ENCODE data around the gene ABCC6. TPM values are rescaled to one million over a fixed set of nuclear protein-coding genes. Genes with fewer than 3 reads are reported as not detected.

Gene ABCC6
- total RNA-seq, 1 donor from 2014 or later: not detected

DNA sequence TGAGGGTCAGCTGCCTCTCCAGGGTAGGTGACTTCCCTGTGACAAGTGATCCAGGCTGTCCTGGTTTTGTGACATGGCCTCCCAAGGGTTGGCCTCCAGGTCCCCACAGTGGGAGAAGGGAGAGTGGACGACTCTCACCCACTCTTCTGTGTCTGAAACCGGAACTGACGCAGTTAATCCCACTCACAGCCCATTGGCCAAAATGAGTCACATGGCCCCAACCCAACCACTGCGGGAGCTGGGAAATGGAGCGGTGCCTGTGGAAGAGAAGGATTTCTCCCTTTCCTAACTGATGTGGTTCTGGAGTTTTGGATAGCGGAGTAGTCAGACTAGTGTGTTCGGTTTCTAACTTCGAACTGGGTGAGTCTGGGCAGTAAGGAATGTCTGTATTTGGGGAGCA is 79.4 kb downstream of the ABCC6 start:
- DNase-seq (ENCODE audit: low read depth): no peak
- Histone ChIP-seq H3K36me3 (ENCODE audit: control insufficient read depth, insufficient read depth, low read length) (peaks cover 15% of the 10 kb centered on the region), H3K27me3 (ENCODE audit: control insufficient read depth, insufficient read depth, low read length) (no peaks in the 10 kb centered on the region), H3K4me3 (ENCODE audit: low read depth, low read length) (no peak overlapping the region)
- no peak for FAIRE-seq
- TF ChIP-seq, protein P1, sequence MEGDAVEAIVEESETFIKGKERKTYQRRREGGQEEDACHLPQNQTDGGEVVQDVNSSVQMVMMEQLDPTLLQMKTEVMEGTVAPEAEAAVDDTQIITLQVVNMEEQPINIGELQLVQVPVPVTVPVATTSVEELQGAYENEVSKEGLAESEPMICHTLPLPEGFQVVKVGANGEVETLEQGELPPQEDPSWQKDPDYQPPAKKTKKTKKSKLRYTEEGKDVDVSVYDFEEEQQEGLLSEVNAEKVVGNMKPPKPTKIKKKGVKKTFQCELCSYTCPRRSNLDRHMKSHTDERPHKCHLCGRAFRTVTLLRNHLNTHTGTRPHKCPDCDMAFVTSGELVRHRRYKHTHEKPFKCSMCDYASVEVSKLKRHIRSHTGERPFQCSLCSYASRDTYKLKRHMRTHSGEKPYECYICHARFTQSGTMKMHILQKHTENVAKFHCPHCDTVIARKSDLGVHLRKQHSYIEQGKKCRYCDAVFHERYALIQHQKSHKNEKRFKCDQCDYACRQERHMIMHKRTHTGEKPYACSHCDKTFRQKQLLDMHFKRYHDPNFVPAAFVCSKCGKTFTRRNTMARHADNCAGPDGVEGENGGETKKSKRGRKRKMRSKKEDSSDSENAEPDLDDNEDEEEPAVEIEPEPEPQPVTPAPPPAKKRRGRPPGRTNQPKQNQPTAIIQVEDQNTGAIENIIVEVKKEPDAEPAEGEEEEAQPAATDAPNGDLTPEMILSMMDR (IDR thresholded peaks at IDR 0.05; ENCODE audit: insufficient read depth, low read length, severe bottlenecking): no peak

DNA sequence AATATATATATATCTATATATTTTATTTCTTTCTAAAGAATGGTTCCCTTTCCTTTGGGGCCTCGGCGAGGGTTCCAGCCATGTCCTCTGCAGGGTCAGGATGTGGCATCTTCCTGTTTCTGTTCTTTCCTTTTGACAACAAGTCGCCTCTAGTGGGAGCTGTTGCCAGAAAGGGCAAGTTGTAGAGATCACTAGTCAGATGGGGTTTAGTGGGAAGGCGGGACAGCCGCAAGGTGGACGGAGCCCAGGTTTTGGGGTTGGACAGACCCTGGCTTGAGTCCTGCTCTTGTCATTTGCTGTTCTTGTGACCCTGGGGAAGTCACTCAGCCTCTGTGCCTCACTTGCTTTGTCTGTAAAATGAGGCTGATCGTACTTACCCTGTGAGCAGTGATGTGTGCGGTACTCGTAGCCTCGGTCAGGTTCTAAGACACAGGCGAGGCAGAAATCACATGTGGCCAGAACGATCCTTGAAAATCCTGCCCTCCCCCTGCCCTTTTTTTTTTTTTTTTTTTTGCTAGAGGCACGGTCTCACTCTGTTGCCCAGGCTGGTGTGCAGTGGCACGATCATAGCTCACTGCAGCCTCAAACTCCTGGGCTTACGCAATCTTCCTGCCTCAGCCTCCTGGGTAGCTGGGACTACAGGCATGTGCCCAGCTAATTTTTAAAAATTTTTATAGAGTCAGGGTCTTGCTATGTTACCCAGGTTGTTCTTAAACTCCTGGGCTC is 80.1 kb downstream of the ABCC6 start:
- peak; percentile 21 for DNase-seq (ENCODE audit: low read depth)
- no peak for FAIRE-seq
- TF ChIP-seq, protein P1 (IDR thresholded peaks at IDR 0.05; ENCODE audit: insufficient read depth, low read length, severe bottlenecking): peak; percentile 49
- peaks cover 20% of the 10 kb centered on the region for H3K36me3 ChIP-seq (ENCODE audit: control insufficient read depth, insufficient read depth, low read length)
- no peaks in the 10 kb centered on the region for H3K27me3 ChIP-seq (ENCODE audit: control insufficient read depth, insufficient read depth, low read length)
- H3K4me3 ChIP-seq (ENCODE audit: low read depth, low read length): no peak overlapping the region

DNA sequence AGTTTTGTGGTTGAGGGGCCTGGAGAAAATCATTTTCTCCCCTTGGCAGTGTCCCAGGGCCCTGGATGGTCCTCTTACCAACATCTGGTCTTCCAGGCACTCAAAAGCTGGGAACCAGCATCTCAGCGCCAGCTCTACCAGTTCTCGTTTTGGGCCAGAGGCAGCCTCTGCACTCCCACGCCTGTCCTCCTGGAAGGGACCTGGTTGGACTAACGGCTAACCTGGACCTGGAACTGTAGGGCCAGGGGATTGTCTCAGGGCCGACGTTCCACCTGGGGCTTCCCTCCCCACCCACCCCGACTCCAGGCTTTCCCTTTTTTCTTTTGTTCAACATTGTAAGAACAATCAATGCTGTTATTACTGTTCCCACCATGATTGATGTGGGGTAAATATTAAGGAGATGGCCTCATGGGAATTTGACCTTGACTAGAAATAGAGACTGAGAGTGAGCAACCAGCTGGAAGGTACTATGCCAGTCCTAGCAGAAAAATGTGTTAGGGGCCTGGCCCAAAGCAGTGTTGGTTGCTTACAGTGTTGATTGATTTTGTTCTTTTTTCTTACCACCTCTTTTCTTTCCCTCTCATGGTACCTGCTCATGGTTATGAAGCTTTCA is 81.4 kb downstream of the ABCC6 start:
- Histone ChIP-seq H3K4me3 (ENCODE audit: low read depth, low read length) (no peak overlapping the region), H3K36me3 (ENCODE audit: control insufficient read depth, insufficient read depth, low read length) (peaks cover 27% of the 10 kb centered on the region), H3K27me3 (ENCODE audit: control insufficient read depth, insufficient read depth, low read length) (no peaks in the 10 kb centered on the region)
- TF ChIP-seq, protein P1 (IDR thresholded peaks at IDR 0.05; ENCODE audit: insufficient read depth, low read length, severe bottlenecking): no peak
- DNase-seq (ENCODE audit: low read depth) (no peak), FAIRE-seq (no peak)

DNA sequence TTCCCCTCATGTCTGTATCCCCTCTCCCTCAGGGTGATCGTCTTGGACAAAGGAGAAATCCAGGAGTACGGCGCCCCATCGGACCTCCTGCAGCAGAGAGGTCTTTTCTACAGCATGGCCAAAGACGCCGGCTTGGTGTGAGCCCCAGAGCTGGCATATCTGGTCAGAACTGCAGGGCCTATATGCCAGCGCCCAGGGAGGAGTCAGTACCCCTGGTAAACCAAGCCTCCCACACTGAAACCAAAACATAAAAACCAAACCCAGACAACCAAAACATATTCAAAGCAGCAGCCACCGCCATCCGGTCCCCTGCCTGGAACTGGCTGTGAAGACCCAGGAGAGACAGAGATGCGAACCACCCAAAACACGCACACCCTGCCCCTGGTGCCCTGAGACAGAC is 82.2 kb downstream of the ABCC6 start:
- TF ChIP-seq, protein P1 (IDR thresholded peaks at IDR 0.05; ENCODE audit: insufficient read depth, low read length, severe bottlenecking): no peak
- Histone ChIP-seq H3K4me3 (ENCODE audit: low read depth, low read length) (no peak overlapping the region), H3K36me3 (ENCODE audit: control insufficient read depth, insufficient read depth, low read length) (peaks cover 28% of the 10 kb centered on the region), H3K27me3 (ENCODE audit: control insufficient read depth, insufficient read depth, low read length) (no peaks in the 10 kb centered on the region)
- DNase-seq (ENCODE audit: low read depth) (no peak), FAIRE-seq (no peak)

DNA sequence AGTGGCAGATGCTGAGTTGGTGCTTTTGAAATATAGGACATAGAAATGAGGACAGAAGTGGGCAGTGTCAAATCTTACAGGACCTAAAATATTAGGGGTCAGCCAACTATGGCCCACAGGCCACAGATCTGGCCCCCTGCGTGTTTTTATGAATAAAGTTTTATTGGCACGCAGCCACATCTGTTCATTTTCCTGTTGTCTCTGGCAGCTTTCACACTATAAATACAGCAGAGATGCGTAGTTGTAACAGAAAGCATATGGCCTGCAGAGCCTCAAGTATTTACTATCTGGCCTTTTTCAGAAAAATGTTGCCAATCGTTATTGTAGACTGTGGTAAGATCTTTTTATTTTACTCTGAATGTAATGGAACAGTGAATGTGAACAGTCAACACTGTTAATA is 82.8 kb downstream of the ABCC6 start:
- H3K27me3 ChIP-seq (ENCODE audit: control insufficient read depth, insufficient read depth, low read length): no peaks in the 10 kb centered on the region
- H3K36me3 ChIP-seq (ENCODE audit: control insufficient read depth, insufficient read depth, low read length): peaks cover 29% of the 10 kb centered on the region
- DNase-seq (ENCODE audit: low read depth) (no peak), FAIRE-seq (no peak)
- H3K4me3 ChIP-seq (ENCODE audit: low read depth, low read length): no peak overlapping the region
- TF ChIP-seq, protein P1 (IDR thresholded peaks at IDR 0.05; ENCODE audit: insufficient read depth, low read length, severe bottlenecking): no peak
